Dendritic cell treated with granulocyte-macrophage colony-stimulating factor and Interleukin-4, amounts not matched to agents 40 ng/mL and 50 ng/mL, for 4 days (primary cell): ENCODE results near the gene RNGTT.
"Not testable (repeated sequence)": the region's sequence is repeated elsewhere in the genome, so short reads cannot be mapped to it uniquely, and the experiment has no call there.

ENCODE experiments used
- H3K27ac Mint-ChIP-seq: one replicate; pipeline ENCODE4 v1.8.0; 2022; ENCODE audit warnings: mild to moderate bottlenecking, mixed read lengths
- H3K27me3 Mint-ChIP-seq: one replicate; pipeline ENCODE4 v1.8.0; 2022; ENCODE audit warnings: mild to moderate bottlenecking, mixed read lengths
- H3K36me3 Mint-ChIP-seq: one replicate; pipeline ENCODE4 v1.8.0; 2022; ENCODE audit warnings: low read depth, mixed read lengths
- H3K4me1 Mint-ChIP-seq: one replicate; pipeline ENCODE4 v1.8.0; 2022; ENCODE audit warnings: low read depth, mixed read lengths
- H3K4me3 Mint-ChIP-seq: one replicate; pipeline ENCODE4 v1.8.0; 2022; ENCODE audit warnings: mild to moderate bottlenecking, moderate library complexity, mixed read lengths
- H3K9me3 Mint-ChIP-seq: one replicate; pipeline ENCODE4 v1.8.0; 2022; ENCODE audit warnings: mixed read lengths
- intact Hi-C: fragments of 100-400 bp; cut with micrococcal nuclease; formaldehyde crosslinking; loops from one replicate; pipeline ENCODE4 v1.15.0; 2022

The RNGTT gene

GRCh38 chr6:88953550-88954386 lies 9.7 kb downstream of the RNGTT start:
- Mint-ChIP-seq H3K4me3 (no peak overlapping the region), H3K4me1 (peaks cover 25% of the 10 kb centered on the region), H3K27ac (no peak overlapping the region), H3K36me3 (peaks cover 54% of the 10 kb centered on the region), H3K27me3 (no peaks in the 10 kb centered on the region), H3K9me3 (peaks cover 26% of the 10 kb centered on the region)
- intact Hi-C loops: no loop called here

GRCh38 chr6:88952065-88952704 lies 11.2 kb downstream of the RNGTT start:
- H3K4me3 Mint-ChIP-seq: no peak overlapping the region
- H3K36me3 Mint-ChIP-seq: peaks cover 54% of the 10 kb centered on the region
- peaks cover 26% of the 10 kb centered on the region for H3K9me3 Mint-ChIP-seq
- H3K27ac Mint-ChIP-seq: no peak overlapping the region
- intact Hi-C loops: no loop called here
- no peaks in the 10 kb centered on the region for H3K27me3 Mint-ChIP-seq
- H3K4me1 Mint-ChIP-seq: peaks cover 10% of the 10 kb centered on the region

GRCh38 chr6:88945415-88946008 lies 17.9 kb downstream of the RNGTT start:
- no peaks in the 10 kb centered on the region for H3K4me1 Mint-ChIP-seq
- H3K27ac Mint-ChIP-seq: no peak overlapping the region
- no peaks in the 10 kb centered on the region for H3K27me3 Mint-ChIP-seq
- peaks cover 6% of the 10 kb centered on the region for H3K36me3 Mint-ChIP-seq
- intact Hi-C loops: no loop called here
- no peaks in the 10 kb centered on the region for H3K9me3 Mint-ChIP-seq
- H3K4me3 Mint-ChIP-seq: no peak overlapping the region

GRCh38 chr6:88933521-88933920 lies 29.9 kb downstream of the RNGTT start:
- Mint-ChIP-seq H3K27me3 (no peaks in the 10 kb centered on the region), H3K27ac (no peak overlapping the region), H3K4me3 (no peak overlapping the region), H3K36me3 (peaks cover 82% of the 10 kb centered on the region), H3K4me1 (no peaks in the 10 kb centered on the region), H3K9me3 (peaks cover 34% of the 10 kb centered on the region)
- intact Hi-C loops: no loop called here

GRCh38 chr6:88932019-88932418 lies 31.4 kb downstream of the RNGTT start:
- not testable (repeated sequence) for H3K27ac Mint-ChIP-seq, H3K4me1 Mint-ChIP-seq
- peaks cover 78% of the 10 kb centered on the region for H3K36me3 Mint-ChIP-seq

GRCh38 chr6:88922775-88923548 lies 40.5 kb downstream of the RNGTT start:
- no peaks in the 10 kb centered on the region for H3K9me3 Mint-ChIP-seq
- H3K4me3 Mint-ChIP-seq: no peak overlapping the region
- H3K27ac Mint-ChIP-seq: peak overlapping the region; percentile 73
- intact Hi-C loops: no loop called here
- H3K4me1 Mint-ChIP-seq: peaks cover 16% of the 10 kb centered on the region
- H3K36me3 Mint-ChIP-seq: peaks cover 35% of the 10 kb centered on the region
- H3K27me3 Mint-ChIP-seq: no peaks in the 10 kb centered on the region

More at GRCh38 chr6:88932019-88932418, 31.4 kb downstream of the RNGTT start:
- peaks cover 34% of the 10 kb centered on the region for H3K9me3 Mint-ChIP-seq
- H3K27me3 Mint-ChIP-seq, intact Hi-C loops, H3K4me3 Mint-ChIP-seq: not testable (repeated sequence)

- H3K4me3 Mint-ChIP-seq: no peak overlapping the region
- intact Hi-C loops: no loop called here
- H3K27ac Mint-ChIP-seq: no peak overlapping the region
These were observed 41.7 kb downstream of the RNGTT start for GRCh38 chr6:88921734-88922133.

GRCh38 chr6:88920774-88921733 lies 42.4 kb downstream of the RNGTT start:
- no peak overlapping the region for H3K27ac Mint-ChIP-seq

More at GRCh38 chr6:88921734-88922133, 41.7 kb downstream of the RNGTT start:
- Mint-ChIP-seq H3K9me3 (no peaks in the 10 kb centered on the region), H3K36me3 (peaks cover 26% of the 10 kb centered on the region), H3K4me1 (peaks cover 16% of the 10 kb centered on the region), H3K27me3 (no peaks in the 10 kb centered on the region)

GRCh38 chr6:88920088-88920487 lies 43.3 kb downstream of the RNGTT start:
- Mint-ChIP-seq H3K27ac (no peak overlapping the region), H3K4me1 (peaks cover 16% of the 10 kb centered on the region), H3K4me3 (no peak overlapping the region), H3K9me3 (peaks cover 6% of the 10 kb centered on the region), H3K36me3 (peaks cover 24% of the 10 kb centered on the region), H3K27me3 (no peaks in the 10 kb centered on the region)
- intact Hi-C loops: no loop called here

More at GRCh38 chr6:88920774-88921733, 42.4 kb downstream of the RNGTT start:
- intact Hi-C loops: no loop called here
- H3K27me3 Mint-ChIP-seq: no peaks in the 10 kb centered on the region
- no peak overlapping the region for H3K4me3 Mint-ChIP-seq
- peaks cover 24% of the 10 kb centered on the region for H3K36me3 Mint-ChIP-seq
- no peaks in the 10 kb centered on the region for H3K9me3 Mint-ChIP-seq
- peaks cover 16% of the 10 kb centered on the region for H3K4me1 Mint-ChIP-seq

- Mint-ChIP-seq H3K27me3 (no peaks in the 10 kb centered on the region), H3K9me3 (peaks cover 7% of the 10 kb centered on the region), H3K36me3 (peaks cover 17% of the 10 kb centered on the region), H3K4me1 (peaks cover 16% of the 10 kb centered on the region), H3K4me3 (no peak overlapping the region), H3K27ac (no peak overlapping the region)
- intact Hi-C loops: no loop called here
These were observed 44.4 kb downstream of the RNGTT start for GRCh38 chr6:88919032-88919431.

- intact Hi-C loops: no loop called here
- Mint-ChIP-seq H3K4me1 (peaks cover 12% of the 10 kb centered on the region), H3K4me3 (no peak overlapping the region), H3K27me3 (no peaks in the 10 kb centered on the region), H3K27ac (no peak overlapping the region), H3K36me3 (peaks cover 6% of the 10 kb centered on the region), H3K9me3 (peaks cover 7% of the 10 kb centered on the region)
These were observed 46.7 kb downstream of the RNGTT start for GRCh38 chr6:88916615-88917208.

- Mint-ChIP-seq H3K4me3 (no peak overlapping the region), H3K27ac (no peak overlapping the region), H3K27me3 (no peaks in the 10 kb centered on the region), H3K36me3 (peaks cover 6% of the 10 kb centered on the region), H3K4me1 (peaks cover 27% of the 10 kb centered on the region), H3K9me3 (peaks cover 7% of the 10 kb centered on the region)
- intact Hi-C loops: no loop called here
These were observed 48.4 kb downstream of the RNGTT start for GRCh38 chr6:88914895-88915598.
